GM21825 (cell line): ENCODE results near the gene BRPF1.

Experiments
- ATAC-seq: cut with Tn5 transposase; IDR thresholded peaks from one replicate; pipeline ENCODE4 v1.9.1; 2021; ENCODE audit warnings: mild to moderate bottlenecking, moderate library complexity; ENCODE audit not compliant: unreplicated experiment

Gene BRPF1

GRCh38 chr3:9786825-9787669, 55.5 kb downstream of the BRPF1 start:
- ATAC-seq: no peak

- no peak for ATAC-seq
Measured at GRCh38 chr3:9787714-9788113, 56.2 kb downstream of the BRPF1 start.

- ATAC-seq: no peak
Measured at GRCh38 chr3:9791127-9791526, 59.6 kb downstream of the BRPF1 start.

- no peak for ATAC-seq
Measured at GRCh38 chr3:9791790-9792404, 60.4 kb downstream of the BRPF1 start.

- ATAC-seq: peak; percentile 80
Measured at GRCh38 chr3:9792405-9793160, 61.0 kb downstream of the BRPF1 start, which contains the start of the genes ARPC4 and TADA3. Gene ARPC4, plus strand, starts transcription at chr3:9793082. Its CDS starts 40 bp downstream, at chr3:9793122. Gene TADA3, minus strand, starts transcription at chr3:9792473. Its CDS starts 1,007 bp downstream, at chr3:9791466.

- ATAC-seq: no peak
Measured at GRCh38 chr3:9793161-9793781, 61.7 kb downstream of the BRPF1 start.

GRCh38 chr3:9794400-9794799, 62.9 kb downstream of the BRPF1 start:
- ATAC-seq: no peak

- no peak for ATAC-seq
Measured at GRCh38 chr3:9795207-9795606, 63.7 kb downstream of the BRPF1 start.

GRCh38 chr3:9797196-9797945, 65.8 kb downstream of the BRPF1 start:
- ATAC-seq: no peak
